ENCODE results near the gene MAPK8IP3. TPM values are rescaled to one million over a fixed set of nuclear protein-coding genes. Genes with fewer than 3 reads are reported as not detected.
A peak's percentile ranks its signal among the peaks of the same experiment; 100 is the strongest.

MAPK8IP3 gene
- polyA plus RNA-seq, 3 donors, result 1.1 to 185 (median 2.1) TPM

DNA sequence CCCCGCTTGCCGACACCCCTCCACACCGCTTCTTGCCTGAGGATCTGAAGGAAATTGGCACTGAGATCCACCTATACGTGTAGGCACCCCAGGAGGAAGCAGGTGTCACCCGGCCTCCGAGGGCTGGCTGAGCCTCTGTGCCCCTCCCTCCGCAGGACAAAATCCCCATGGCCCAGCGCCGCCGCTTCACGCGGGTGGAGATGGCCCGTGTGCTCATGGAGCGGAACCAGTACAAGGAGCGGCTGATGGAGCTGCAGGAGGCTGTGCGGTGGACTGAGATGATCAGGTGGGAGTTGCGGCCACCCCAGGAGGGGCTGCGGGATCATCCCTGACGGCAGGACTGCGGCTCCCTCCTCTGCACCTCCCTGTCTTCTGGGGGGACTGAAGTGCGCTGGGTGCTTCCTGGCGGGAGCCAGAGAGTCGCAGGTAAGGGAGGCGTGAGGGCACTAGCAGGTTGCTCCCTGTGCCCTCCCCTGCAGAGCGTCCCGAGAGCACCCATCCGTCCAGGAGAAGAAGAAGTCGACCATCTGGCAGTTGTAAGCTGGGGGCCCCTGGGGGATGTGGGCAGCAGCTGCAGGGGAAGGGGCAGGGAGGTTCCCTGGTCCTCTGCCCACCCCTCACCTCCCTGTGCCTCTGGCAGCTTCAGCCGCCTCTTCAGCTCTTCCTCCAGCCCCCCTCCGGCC lies 56.3 kb downstream of the MAPK8IP3 start:
- H3K9ac ChIP-seq (ENCODE audit: insufficient read depth, low read length, poor library complexity, severe bottlenecking), result no peak overlapping the region
- no peaks in the 10 kb centered on the region for H3K27me3 ChIP-seq (ENCODE audit: control insufficient read depth in 2 of 2, insufficient read depth in 2 of 2, low read length in 2 of 2)
- no peak overlapping the region for H3K27ac ChIP-seq (ENCODE audit: low read depth in 1 of 2, low read length in 2 of 2)
- no peak overlapping the region for H3K4me2 ChIP-seq (replicated peaks; ENCODE audit: extremely low read depth, low read length, poor library complexity, severe bottlenecking)
- peaks cover 91 to 95% of the 10 kb centered on the region in 2 donors for H3K36me3 ChIP-seq (replicated peaks in 1 of 2; ENCODE audit: control insufficient read depth in 1 of 2, insufficient read depth in 2 of 2, low read length in 2 of 2)
- TF ChIP-seq, protein P1, sequence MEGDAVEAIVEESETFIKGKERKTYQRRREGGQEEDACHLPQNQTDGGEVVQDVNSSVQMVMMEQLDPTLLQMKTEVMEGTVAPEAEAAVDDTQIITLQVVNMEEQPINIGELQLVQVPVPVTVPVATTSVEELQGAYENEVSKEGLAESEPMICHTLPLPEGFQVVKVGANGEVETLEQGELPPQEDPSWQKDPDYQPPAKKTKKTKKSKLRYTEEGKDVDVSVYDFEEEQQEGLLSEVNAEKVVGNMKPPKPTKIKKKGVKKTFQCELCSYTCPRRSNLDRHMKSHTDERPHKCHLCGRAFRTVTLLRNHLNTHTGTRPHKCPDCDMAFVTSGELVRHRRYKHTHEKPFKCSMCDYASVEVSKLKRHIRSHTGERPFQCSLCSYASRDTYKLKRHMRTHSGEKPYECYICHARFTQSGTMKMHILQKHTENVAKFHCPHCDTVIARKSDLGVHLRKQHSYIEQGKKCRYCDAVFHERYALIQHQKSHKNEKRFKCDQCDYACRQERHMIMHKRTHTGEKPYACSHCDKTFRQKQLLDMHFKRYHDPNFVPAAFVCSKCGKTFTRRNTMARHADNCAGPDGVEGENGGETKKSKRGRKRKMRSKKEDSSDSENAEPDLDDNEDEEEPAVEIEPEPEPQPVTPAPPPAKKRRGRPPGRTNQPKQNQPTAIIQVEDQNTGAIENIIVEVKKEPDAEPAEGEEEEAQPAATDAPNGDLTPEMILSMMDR (IDR thresholded peaks at IDR 0.05), result no peak
- Mint-ChIP-seq H3K4me1 (no peaks in the 10 kb centered on the region), H3K36me3 (peaks cover 46 to 83% of the 10 kb centered on the region in 2 donors), H3K27ac (no peak overlapping the region), H3K9me3 (peaks cover 0 to 2% (median 0%) of the 10 kb centered on the region in 7 donors), H3K4me3 (no peak overlapping the region), H3K27me3 (ENCODE audit: low read depth in 3 of 3) (peaks cover 0 to 3% (median 2%) of the 10 kb centered on the region in 3 donors)
- no peaks in the 10 kb centered on the region for H3K4me1 ChIP-seq (ENCODE audit: control insufficient read depth in 1 of 2, insufficient read depth in 2 of 2, low read length in 2 of 2)
- no peaks in the 10 kb centered on the region for H3K9me3 ChIP-seq (replicated peaks in 1 of 2; ENCODE audit: control insufficient read depth in 1 of 2, insufficient read depth in 1 of 2, low read length in 2 of 2)
- no peak overlapping the region for H2AFZ ChIP-seq (ENCODE audit: insufficient read depth, low read depth, low read length, poor library complexity, severe bottlenecking)
- DNase-seq, result no peak
- H3K79me2 ChIP-seq (ENCODE audit: insufficient read depth, low read length), result no peaks in the 10 kb centered on the region
- intact Hi-C loops (cut with micrococcal nuclease), result no loop called here
- WGBS (ENCODE audit: insufficient coverage), result 91% methylated on average over 19 of the region's 30 CpGs
- H3K4me3 ChIP-seq (replicated peaks in 1 of 3; ENCODE audit: low read depth in 2 of 3, low read length in 3 of 3), result no peak overlapping the region
- peaks cover 14% of the 10 kb centered on the region for H4K20me1 ChIP-seq (ENCODE audit: insufficient read depth, low read length)

DNA sequence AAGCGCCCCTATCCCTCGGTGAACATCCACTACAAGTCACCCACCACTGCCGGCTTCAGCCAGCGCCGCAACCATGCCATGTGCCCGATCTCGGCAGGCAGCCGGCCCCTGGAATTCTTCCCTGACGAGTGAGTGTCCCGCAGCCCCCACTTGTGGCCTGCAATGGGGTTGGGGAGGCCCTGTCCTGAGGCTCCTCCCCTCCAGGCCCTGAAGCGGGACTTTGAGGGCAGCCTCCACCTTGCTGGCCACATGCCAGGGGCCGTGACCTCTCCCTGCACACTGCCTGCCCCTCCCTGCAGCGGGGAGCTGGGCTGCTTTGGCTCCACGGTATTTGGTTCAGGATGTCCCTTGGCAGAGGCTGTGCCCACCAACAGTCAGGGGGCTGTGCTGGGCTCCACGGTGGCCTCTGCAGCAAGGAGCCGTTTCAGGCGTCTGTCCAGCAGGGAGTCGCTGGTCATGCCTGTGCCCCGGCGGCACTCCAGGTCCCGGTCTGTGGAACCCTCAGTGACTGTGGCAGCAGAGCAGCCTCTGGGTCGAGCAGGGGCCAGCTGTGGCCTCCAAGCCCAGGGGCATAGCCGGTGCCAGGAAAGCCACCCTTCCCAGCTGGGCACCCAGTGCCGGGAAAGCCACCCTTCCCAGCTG lies 57.0 kb downstream of the MAPK8IP3 start:
- DNase-seq, result no peak
- peaks cover 49 to 85% of the 10 kb centered on the region in 2 donors for H3K36me3 Mint-ChIP-seq
- Histone ChIP-seq H3K36me3 (replicated peaks in 1 of 2; ENCODE audit: control insufficient read depth in 1 of 2, insufficient read depth in 2 of 2, low read length in 2 of 2) (peaks cover 91 to 95% of the 10 kb centered on the region in 2 donors), H3K4me1 (ENCODE audit: control insufficient read depth in 1 of 2, insufficient read depth in 2 of 2, low read length in 2 of 2) (no peaks in the 10 kb centered on the region), H3K9me3 (replicated peaks in 1 of 2; ENCODE audit: control insufficient read depth in 1 of 2, insufficient read depth in 1 of 2, low read length in 2 of 2) (no peaks in the 10 kb centered on the region), H3K27ac (ENCODE audit: low read depth in 1 of 2, low read length in 2 of 2) (no peak overlapping the region), H3K4me2 (replicated peaks; ENCODE audit: extremely low read depth, low read length, poor library complexity, severe bottlenecking) (no peak overlapping the region), H3K4me3 (replicated peaks in 1 of 3; ENCODE audit: low read depth in 2 of 3, low read length in 3 of 3) (no peak overlapping the region), H2AFZ (ENCODE audit: insufficient read depth, low read depth, low read length, poor library complexity, severe bottlenecking) (no peak overlapping the region), H3K9ac (ENCODE audit: insufficient read depth, low read length, poor library complexity, severe bottlenecking) (no peak overlapping the region), H3K79me2 (ENCODE audit: insufficient read depth, low read length) (no peaks in the 10 kb centered on the region), H3K27me3 (ENCODE audit: control insufficient read depth in 2 of 2, insufficient read depth in 2 of 2, low read length in 2 of 2) (no peaks in the 10 kb centered on the region), H4K20me1 (ENCODE audit: insufficient read depth, low read length) (peaks cover 15% of the 10 kb centered on the region)
- 95% methylated on average over 18 of the region's 24 CpGs for WGBS (ENCODE audit: insufficient coverage)
- H3K9me3 Mint-ChIP-seq, result peaks cover 0 to 2% (median 0%) of the 10 kb centered on the region in 7 donors
- intact Hi-C loops (cut with micrococcal nuclease), result no loop called here
- H3K27me3 Mint-ChIP-seq (ENCODE audit: low read depth in 3 of 3), result peaks cover 0 to 3% (median 2%) of the 10 kb centered on the region in 3 donors
- no peak overlapping the region for H3K4me3 Mint-ChIP-seq
- peak overlapping the region in 1 of 7 donors; percentile 26 for H3K27ac Mint-ChIP-seq
- H3K4me1 Mint-ChIP-seq, result no peaks in the 10 kb centered on the region
- TF ChIP-seq, protein P1 (IDR thresholded peaks at IDR 0.05), result no peak
